Spleen (tissue), 13 donors: ENCODE results near the gene TCAIM. TPM values are rescaled to one million over a fixed set of nuclear protein-coding genes. Genes with fewer than 3 reads are reported as not detected.
A peak's percentile ranks its signal among the peaks of the same experiment; 100 is the strongest.

Source experiments
- DNase-seq: peaks from one replicate; pipeline ENCODE4 v3.0.0-alpha.2; 2020
- H3K27ac ChIP-seq, 8 donors: fragments of 200-600 bp; sonication (generic) in 7 of 8; 1 replicate in 4 of 8; 2 replicates in 4 of 8; pipeline versions ENCODE4 v1.5.0 to v1.8.0; 2016 to 2021; ENCODE audit warnings: inconsistent platforms in 4 of 8, mild to moderate bottlenecking in 4 of 8, moderate library complexity in 1 of 8
- H3K27me3 ChIP-seq, 7 donors: fragments of 200-600 bp; sonication (generic) in 6 of 7; replicated peaks in 1 of 7; 1 replicate in 4 of 7; 2 replicates in 3 of 7; pipeline versions ENCODE4 v1.5.0 to v1.8.0; 2016 to 2021; ENCODE audit warnings: inconsistent platforms in 3 of 7, mild to moderate bottlenecking in 1 of 7
- H3K36me3 ChIP-seq, 6 donors: fragments of 200-600 bp; sonication (generic) in 5 of 6; 1 replicate in 4 of 6; 2 replicates in 2 of 6; pipeline versions ENCODE4 v1.5.0 to v1.8.0; 2016 to 2021; ENCODE audit warnings: inconsistent platforms in 2 of 6
- H3K4me1 ChIP-seq, 6 donors: fragments of 200-600 bp; sonication (generic) in 5 of 6; 1 replicate in 3 of 6; 2 replicates in 3 of 6; pipeline versions ENCODE4 v1.5.0 to v1.8.0; 2016 to 2021; ENCODE audit warnings: inconsistent platforms in 3 of 6
- H3K4me3 ChIP-seq, 8 donors: fragments of 200-600 bp; sonication (generic) in 7 of 8; 1 replicate in 4 of 8; 2 replicates in 4 of 8; pipeline versions ENCODE4 v1.5.0 to v1.8.0; 2016 to 2021; ENCODE audit warnings: inconsistent platforms in 4 of 8, mild to moderate bottlenecking in 4 of 8, moderate library complexity in 2 of 8
- H3K9me3 ChIP-seq, 8 donors: fragments of 200-600 bp; sonication (generic) in 7 of 8; 1 replicate in 4 of 8; 2 replicates in 4 of 8; pipeline versions ENCODE4 v1.5.0 to v1.8.0; 2016 to 2021; ENCODE audit warnings: inconsistent platforms in 4 of 8
- POLR2A ChIP-seq, 3 donors: fragments of 450-650 bp; IDR thresholded peaks; one replicate each; pipeline ENCODE4 v1.5.1; 2017; ENCODE audit warnings: antibody characterized with exemption in 3 of 3, mild to moderate bottlenecking in 1 of 3
- POLR2AphosphoS5 ChIP-seq, 3 donors: sonication (generic); formaldehyde crosslinking; IDR thresholded peaks; one replicate each; pipeline ENCODE4 v1.5.1; 2017; ENCODE audit warnings: antibody characterized with exemption in 3 of 3
- WGBS, 5 donors: extraction: QIAGEN DNeasy Blood & Tissue Kit in 3 of 5; methylation state at CpG; one replicate each; pipeline versions ENCODE4 v1.1.5 to v1.1.7; 2013 to 2018; 5-methylcytosine and 5-hydroxymethylcytosine counted together
- intact Hi-C: fragments of 100-400 bp; cut with DNase I; formaldehyde crosslinking; loops from one replicate; pipeline ENCODE4 v1.15.0; 2023; ENCODE audit warnings: low total_unique reads
- long read RNA-seq, 2 donors: transcript quantifications; one replicate each; lab custom pipeline, GENCODE V29; 2026
- polyA plus RNA-seq, 3 donors: library from polyadenylated mRNA; stranded (reverse); fragments of 200-250 nt; gene quantifications; one replicate each; pipeline ENCODE4 v1.2.1, GENCODE V29; 2013
- total RNA-seq, 7 donors: library from RNA; depleted of rRNA in 3 of 7; stranded (reverse); fragments of >200 nt in 3 of 7; fragmentation: NEBNext Ultra II Directional in 4 of 7; extraction: Animal tissue kit (Norgen Biotek cat#: 25700) in 4 of 7; gene quantifications; one replicate each; pipeline versions ENCODE4 v1.1.0 to v1.2.1, GENCODE V29; 2016 to 2021
- TF ChIP-seq, protein P1 (sequence below), 11 experiments: fragments of 200-600 bp in 7 of 11; fragments of 450-650 bp in 4 of 11; sonication (generic) in 4 of 11; IDR thresholded peaks in 8 of 11; conservative IDR thresholded peaks in 3 of 11; 1 replicate in 7 of 11; 2 replicates in 4 of 11; pipeline versions ENCODE4 v1.4.0 to v1.8.0; 2016 to 2021; ENCODE audit warnings: antibody characterized with exemption in 11 of 11, inconsistent platforms in 4 of 11, mild to moderate bottlenecking in 1 of 11
- donor health status: healthy with polysubstance abuse.
- donor health status: DM: no; HTN: no; CAD: no; lungs with moderate emphysema.
- donor health status: DM: no; HTN: no; CAD: no.
- donor health status: Bipolar disorder and iron deficiency.
- donor health status: healthy.
- donor health status: DM: no; HTN: no; CAD: no.
- donor health status: DM: yes; HTN: yes; CAD: no.

Gene TCAIM, protein sequence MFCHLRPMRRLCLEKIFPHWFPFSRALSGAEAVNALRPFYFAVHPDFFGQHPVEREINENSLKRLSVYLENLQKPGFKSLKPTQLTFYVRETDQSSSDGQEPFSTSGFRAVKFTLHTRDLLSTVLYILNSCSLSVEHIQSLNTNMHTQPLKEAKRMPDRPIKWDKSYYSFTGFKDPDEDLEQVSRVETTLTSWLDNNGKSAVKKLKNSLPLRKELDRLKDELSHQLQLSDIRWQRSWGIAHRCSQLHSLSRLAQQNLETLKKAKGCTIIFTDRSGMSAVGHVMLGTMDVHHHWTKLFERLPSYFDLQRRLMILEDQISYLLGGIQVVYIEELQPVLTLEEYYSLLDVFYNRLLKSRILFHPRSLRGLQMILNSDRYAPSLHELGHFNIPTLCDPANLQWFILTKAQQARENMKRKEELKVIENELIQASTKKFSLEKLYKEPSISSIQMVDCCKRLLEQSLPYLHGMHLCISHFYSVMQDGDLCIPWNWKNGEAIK
- total RNA-seq (10 to 100 TPM; 17.0 to 31.7 (median 28.3) TPM), polyA plus RNA-seq (10 to 100 TPM in 2 of 3 donors, 1 to 10 TPM in 1; 7.2 to 11.4 (median 10.1) TPM)
- long read RNA-seq, donor 1, partial matches to known transcripts, result 0 of 8 reads
- long read RNA-seq, donor 1, other reads (novel, unspliced or antisense), result 0 of 8 reads
- long read RNA-seq, donor 2, partial matches to known transcripts, result 0 of 3 reads
- long read RNA-seq, donor 2, other reads (novel, unspliced or antisense), result 0 of 3 reads

DNA sequence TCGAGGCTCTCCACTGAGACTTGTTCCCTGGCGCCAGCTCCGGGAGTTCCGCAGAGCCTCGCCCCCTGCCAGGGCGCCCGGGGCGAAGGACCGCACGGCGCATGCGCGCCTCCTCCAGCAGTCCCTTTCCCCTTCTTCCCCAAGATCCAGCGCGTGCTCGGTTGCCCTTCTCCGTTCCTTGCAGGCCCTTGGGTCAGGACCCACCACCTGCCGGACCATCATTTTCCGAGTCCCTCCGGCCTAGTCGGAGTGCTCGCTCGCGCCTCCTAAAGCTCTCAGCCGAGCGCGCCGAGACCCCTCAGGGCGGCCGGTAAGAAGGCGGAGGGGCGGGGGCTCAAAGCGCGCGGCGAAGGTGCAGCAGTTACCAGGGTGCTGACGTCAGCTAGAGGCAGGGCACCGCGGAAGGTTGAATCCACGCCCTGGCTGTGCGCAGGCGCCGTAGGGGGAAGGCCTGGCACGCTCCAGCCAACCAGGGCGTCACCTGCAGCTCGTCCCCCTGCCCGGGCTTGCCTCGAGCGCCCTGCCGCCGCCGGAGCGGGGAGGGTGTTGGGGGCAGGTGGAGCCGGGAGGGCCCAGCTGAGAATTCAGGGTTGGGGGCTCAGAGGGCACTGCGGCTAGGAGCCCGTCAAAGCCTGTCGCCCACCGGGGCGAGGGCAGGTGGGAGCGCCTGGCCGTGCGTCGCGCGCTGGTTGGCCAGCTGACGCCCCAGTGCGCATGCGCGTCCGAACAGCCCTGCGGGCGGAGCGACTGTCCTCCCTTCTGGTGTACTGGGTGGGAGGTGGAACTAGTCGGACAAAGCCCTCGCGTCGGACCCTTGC lies at the start of gene TCAIM:
TSS of gene TCAIM (plus strand) at position 757 of the 818 bp plus-strand sequence. CDS start 16,017 bp downstream, outside the sequence.
- intact Hi-C loops, result loop anchor here (5.0 kb wide), 1 partner anchor 639 kb away; the partner anchor contains the start of genes EXOSC7 and ZDHHC3
- TF ChIP-seq POLR2A (IDR thresholded peaks at IDR 0.05) (peak in 2 of 3 donors; percentile 18 to 84), POLR2AphosphoS5 (IDR thresholded peaks at IDR 0.05) (peak; percentile 96 to 98 (median 97))
- TF ChIP-seq, protein P1, sequence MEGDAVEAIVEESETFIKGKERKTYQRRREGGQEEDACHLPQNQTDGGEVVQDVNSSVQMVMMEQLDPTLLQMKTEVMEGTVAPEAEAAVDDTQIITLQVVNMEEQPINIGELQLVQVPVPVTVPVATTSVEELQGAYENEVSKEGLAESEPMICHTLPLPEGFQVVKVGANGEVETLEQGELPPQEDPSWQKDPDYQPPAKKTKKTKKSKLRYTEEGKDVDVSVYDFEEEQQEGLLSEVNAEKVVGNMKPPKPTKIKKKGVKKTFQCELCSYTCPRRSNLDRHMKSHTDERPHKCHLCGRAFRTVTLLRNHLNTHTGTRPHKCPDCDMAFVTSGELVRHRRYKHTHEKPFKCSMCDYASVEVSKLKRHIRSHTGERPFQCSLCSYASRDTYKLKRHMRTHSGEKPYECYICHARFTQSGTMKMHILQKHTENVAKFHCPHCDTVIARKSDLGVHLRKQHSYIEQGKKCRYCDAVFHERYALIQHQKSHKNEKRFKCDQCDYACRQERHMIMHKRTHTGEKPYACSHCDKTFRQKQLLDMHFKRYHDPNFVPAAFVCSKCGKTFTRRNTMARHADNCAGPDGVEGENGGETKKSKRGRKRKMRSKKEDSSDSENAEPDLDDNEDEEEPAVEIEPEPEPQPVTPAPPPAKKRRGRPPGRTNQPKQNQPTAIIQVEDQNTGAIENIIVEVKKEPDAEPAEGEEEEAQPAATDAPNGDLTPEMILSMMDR (IDR thresholded peaks at IDR 0.05 in 8 of 11, conservative IDR thresholded peaks at IDR 0.05 in 3 of 11), result peak in 1 of 11 experiments; percentile 17
- DNase-seq, result peak; percentile 100
- WGBS, 5 donors, result 0 to 1% (median 1%) methylated on average over 35 to 77 of the region's 77 CpGs
- H3K4me3 ChIP-seq, result peak within 1 kb of the TSS; percentile 58 to 89 (median 74)
- peaks cover 0 to 49% (median 37%) of the 10 kb centered on the region in 6 donors for H3K4me1 ChIP-seq
- H3K9me3 ChIP-seq, result no peaks in the 10 kb centered on the region
- H3K27ac ChIP-seq, result peak within 1 kb of the TSS; percentile 94 to 98 (median 98)
- no peaks in the 10 kb centered on the region for H3K27me3 ChIP-seq
- no peaks in the 10 kb centered on the region for H3K36me3 ChIP-seq

DNA sequence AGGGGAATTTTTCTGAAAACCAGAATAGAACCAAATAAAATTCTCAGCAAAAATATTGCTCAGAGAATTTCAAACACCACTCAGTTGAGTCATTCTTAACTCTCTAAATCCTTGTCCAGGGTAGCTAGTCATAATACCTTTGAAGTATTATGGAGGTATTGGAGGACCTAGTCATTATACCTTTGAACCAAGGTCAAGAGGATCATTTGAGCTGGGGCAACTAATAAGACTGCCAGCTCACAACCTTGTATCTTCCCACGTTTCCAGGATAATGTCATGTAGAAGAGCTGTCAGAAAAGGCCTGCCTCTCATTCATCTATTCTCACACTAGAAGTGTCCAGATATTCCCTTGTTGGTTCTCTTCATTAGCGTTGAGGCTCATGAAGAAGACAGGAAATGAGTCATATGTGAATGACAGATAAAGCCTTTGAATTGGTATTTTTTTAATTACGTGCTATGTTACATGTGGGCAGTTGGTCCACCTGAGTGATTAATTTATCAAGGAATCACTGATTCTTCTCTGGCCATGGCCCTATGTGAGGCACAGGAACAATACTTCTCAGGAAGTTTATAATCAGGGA lies 48.6 kb upstream of the TCAIM start:
- no peaks in the 10 kb centered on the region for H3K36me3 ChIP-seq
- no peaks in the 10 kb centered on the region for H3K9me3 ChIP-seq
- intact Hi-C loops, result no loop called here
- no peak overlapping the region for H3K27ac ChIP-seq
- H3K4me3 ChIP-seq, result no peak overlapping the region
- no peak for TF ChIP-seq POLR2A (IDR thresholded peaks at IDR 0.05)
- TF ChIP-seq POLR2AphosphoS5 (IDR thresholded peaks at IDR 0.05), result no peak
- TF ChIP-seq, protein P1 (IDR thresholded peaks at IDR 0.05 in 8 of 11, conservative IDR thresholded peaks at IDR 0.05 in 3 of 11), result no peak
- no peak for DNase-seq
- 44 to 64% (median 57%) methylated on average over 3 of the region's 3 CpGs for whole genome bisulfite sequencing, 5 donors
- H3K27me3 ChIP-seq, result peaks cover 0 to 25% (median 0%) of the 10 kb centered on the region in 7 donors
- no peaks in the 10 kb centered on the region for H3K4me1 ChIP-seq

DNA sequence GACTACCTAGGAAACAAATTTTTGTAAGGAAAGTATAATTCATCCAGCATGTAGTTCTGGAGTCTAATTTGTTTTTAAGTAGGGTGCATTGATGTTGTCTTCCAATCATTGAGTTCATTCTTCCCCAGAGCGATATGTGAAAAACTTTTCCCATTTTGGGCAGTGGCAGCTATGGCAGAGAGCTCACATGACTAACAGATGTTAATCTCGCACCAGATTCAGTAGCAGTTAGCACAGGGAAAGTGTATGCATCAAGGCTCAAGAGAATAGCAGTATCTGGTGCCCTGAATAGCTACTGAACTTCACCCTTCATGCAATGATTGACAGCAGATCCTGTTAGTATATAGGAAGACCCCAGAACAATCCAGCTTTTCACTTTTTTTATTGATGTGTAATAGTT lies 46.3 kb upstream of the TCAIM start:
- Histone ChIP-seq H3K27me3 (peaks cover 0 to 21% (median 3%) of the 10 kb centered on the region in 7 donors), H3K9me3 (no peaks in the 10 kb centered on the region), H3K4me1 (no peaks in the 10 kb centered on the region), H3K36me3 (no peaks in the 10 kb centered on the region), H3K4me3 (no peak overlapping the region), H3K27ac (no peak overlapping the region)
- no peak for DNase-seq
- intact Hi-C loops, result no loop called here
- 78 to 94% (median 89%) methylated on average over 2 of the region's 2 CpGs for WGBS, 5 donors
- TF ChIP-seq POLR2AphosphoS5 (IDR thresholded peaks at IDR 0.05) (no peak), POLR2A (IDR thresholded peaks at IDR 0.05) (no peak)
- TF ChIP-seq, protein P1 (IDR thresholded peaks at IDR 0.05 in 8 of 11, conservative IDR thresholded peaks at IDR 0.05 in 3 of 11), result no peak
